GM19455 (cell line): ENCODE data around the gene APLP2.
"Not testable (repeated sequence)": the region's sequence is repeated elsewhere in the genome, so short reads cannot be mapped to it uniquely, and the experiment has no call there.

Experiments used
- ATAC-seq: cut with Tn5 transposase; IDR thresholded peaks from one replicate; pipeline ENCODE4 v1.9.1; 2021; ENCODE audit not compliant: unreplicated experiment

Gene APLP2

GRCh38 chr11:130188585-130189347 is 119.1 kb downstream of the APLP2 start:
- ATAC-seq: no peak

- no peak for ATAC-seq
These were observed 120.0 kb downstream of the APLP2 start for GRCh38 chr11:130189492-130190210.

- ATAC-seq: no peak
These were observed 120.7 kb downstream of the APLP2 start for GRCh38 chr11:130190371-130190881.

- no peak for ATAC-seq
These were observed 122.2 kb downstream of the APLP2 start for GRCh38 chr11:130191896-130192295.

GRCh38 chr11:130192845-130193267 is 123.2 kb downstream of the APLP2 start:
- no peak for ATAC-seq

GRCh38 chr11:130193551-130193950 is 123.9 kb downstream of the APLP2 start:
- ATAC-seq: not testable (repeated sequence)
